ENCODE measurements around the gene LDHAL6B. TPM values are rescaled to one million over a fixed set of nuclear protein-coding genes. Genes with fewer than 3 reads are reported as not detected.

LDHAL6B gene
- total RNA-seq, 1 donor from 2014 or later = not detected

GRCh38 chr15:59203657-59204056 lies 3.0 kb upstream of the LDHAL6B start:
- intact Hi-C loops (cut with DNase I) = no loop called here
- no peak for ATAC-seq
- no peak for DNase-seq (ENCODE audit: missing footprints)

GRCh38 chr15:59205839-59206622 lies 612 bp upstream of the LDHAL6B start:
- intact Hi-C loops (cut with DNase I) = no loop called here
- DNase-seq (ENCODE audit: missing footprints) (no peak), ATAC-seq (no peak)

- no peak for DNase-seq (ENCODE audit: missing footprints)
- ATAC-seq = no peak
- intact Hi-C loops (cut with DNase I) = no loop called here
These were observed 2.1 kb downstream of the LDHAL6B start for GRCh38 chr15:59208613-59209249.

GRCh38 chr15:59210186-59210585 lies 3.5 kb downstream of the LDHAL6B start:
- intact Hi-C loops (cut with DNase I) = no loop called here
- no peak for ATAC-seq
- DNase-seq (ENCODE audit: missing footprints) = no peak

- intact Hi-C loops (cut with DNase I) = no loop called here
- no peak for DNase-seq (ENCODE audit: missing footprints)
- ATAC-seq = no peak
These were observed 10.3 kb downstream of the LDHAL6B start for GRCh38 chr15:59216911-59217310.

- intact Hi-C loops (cut with DNase I) = no loop called here
- ATAC-seq (no peak), DNase-seq (ENCODE audit: missing footprints) (no peak)
These were observed 11.3 kb downstream of the LDHAL6B start for GRCh38 chr15:59217876-59218498.

- intact Hi-C loops (cut with DNase I) = no loop called here
- DNase-seq (ENCODE audit: missing footprints) (no peak), ATAC-seq (no peak)
These were observed 12.1 kb downstream of the LDHAL6B start for GRCh38 chr15:59218710-59219109.

- intact Hi-C loops (cut with DNase I) = no loop called here
- ATAC-seq = no peak
- DNase-seq (ENCODE audit: missing footprints) = peak; percentile 34
These were observed 15.2 kb downstream of the LDHAL6B start for GRCh38 chr15:59221511-59222505.

GRCh38 chr15:59222906-59223550 lies 16.4 kb downstream of the LDHAL6B start:
- ATAC-seq = no peak
- intact Hi-C loops (cut with DNase I) = no loop called here
- DNase-seq (ENCODE audit: missing footprints) = no peak

GRCh38 chr15:59223736-59224135 lies 17.1 kb downstream of the LDHAL6B start:
- peak; percentile 39 for DNase-seq (ENCODE audit: missing footprints)
- intact Hi-C loops (cut with DNase I) = no loop called here
- no peak for ATAC-seq

- ATAC-seq (no peak), DNase-seq (ENCODE audit: missing footprints) (peak; percentile 72)
- intact Hi-C loops (cut with DNase I) = no loop called here
These were observed 17.8 kb downstream of the LDHAL6B start for GRCh38 chr15:59224474-59224873.

- intact Hi-C loops (cut with DNase I) = no loop called here
- ATAC-seq (no peak), DNase-seq (ENCODE audit: missing footprints) (no peak)
These were observed 20.4 kb downstream of the LDHAL6B start for GRCh38 chr15:59227021-59227420.

GRCh38 chr15:59229015-59229414 lies 22.4 kb downstream of the LDHAL6B start:
- no peak for ATAC-seq

GRCh38 chr15:59229453-59229852 lies 22.8 kb downstream of the LDHAL6B start:
- intact Hi-C loops (cut with DNase I) = no loop called here

More at GRCh38 chr15:59229015-59229414, 22.4 kb downstream of the LDHAL6B start:
- intact Hi-C loops (cut with DNase I) = no loop called here
- no peak for DNase-seq (ENCODE audit: missing footprints)

GRCh38 chr15:59230531-59231055 lies 23.9 kb downstream of the LDHAL6B start:
- no peak for DNase-seq (ENCODE audit: missing footprints)
- intact Hi-C loops (cut with DNase I) = no loop called here
- no peak for ATAC-seq

More at GRCh38 chr15:59229453-59229852, 22.8 kb downstream of the LDHAL6B start:
- DNase-seq (ENCODE audit: missing footprints) (no peak), ATAC-seq (no peak)

GRCh38 chr15:59232476-59232875 lies 25.8 kb downstream of the LDHAL6B start:
- no peak for DNase-seq (ENCODE audit: missing footprints)
- intact Hi-C loops (cut with DNase I) = no loop called here
- peak; percentile 34 for ATAC-seq

- no peak for ATAC-seq
- DNase-seq (ENCODE audit: missing footprints) = no peak
- intact Hi-C loops (cut with DNase I) = no loop called here
These were observed 29.8 kb downstream of the LDHAL6B start for GRCh38 chr15:59236394-59236793.
